Stomach (tissue), 4 donors: ENCODE results near the gene TPD52L1.

ENCODE experiments used
- EP300 ChIP-seq: sonication (generic); formaldehyde crosslinking; IDR thresholded peaks from one replicate; pipeline ENCODE4 v1.6.1; 2017; ENCODE audit warnings: antibody characterized with exemption
- POLR2A ChIP-seq, 4 donors: fragments of 450-650 bp; IDR thresholded peaks; one replicate each; pipeline ENCODE4 v1.6.1; 2016; ENCODE audit warnings: antibody characterized with exemption in 4 of 4, control low read depth in 2 of 4, mild to moderate bottlenecking in 1 of 4, moderate library complexity in 1 of 4
- POLR2AphosphoS5 ChIP-seq, 3 donors: sonication (generic); formaldehyde crosslinking; IDR thresholded peaks; one replicate each; pipeline ENCODE4 v1.6.1; 2016; ENCODE audit warnings: antibody characterized with exemption in 3 of 3
- TF ChIP-seq, protein P1 (sequence below), 7 experiments: fragments of 450-650 bp in 4 of 7; fragments of 200-600 bp in 3 of 7; sonication (generic) in 3 of 7; IDR thresholded peaks; one replicate each; pipeline ENCODE4 v1.5.1; 2016 to 2019; ENCODE audit warnings: antibody characterized with exemption in 7 of 7, control low read depth in 2 of 7, mild to moderate bottlenecking in 1 of 7

DNA sequence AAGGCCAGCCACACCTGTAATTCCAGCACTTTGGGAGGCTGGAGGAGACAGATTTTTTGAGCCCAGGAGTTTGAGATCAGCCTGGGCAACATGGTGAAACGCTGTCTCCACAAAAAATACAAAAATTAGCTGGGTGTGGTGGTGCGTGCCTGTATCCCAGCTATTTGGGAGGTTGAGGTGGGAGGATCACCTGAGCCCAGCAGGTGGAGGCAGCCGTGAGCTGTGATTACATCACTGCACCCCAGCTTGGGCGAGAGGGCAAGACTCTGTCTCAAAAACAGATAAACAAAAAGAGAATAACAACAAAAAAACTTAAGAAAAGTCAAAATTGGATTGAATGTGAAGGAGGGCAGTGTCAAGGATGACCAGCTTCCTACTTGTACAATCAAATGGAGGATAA, 2.9 kb downstream of the TPD52L1 start:
- TF ChIP-seq, protein P1, sequence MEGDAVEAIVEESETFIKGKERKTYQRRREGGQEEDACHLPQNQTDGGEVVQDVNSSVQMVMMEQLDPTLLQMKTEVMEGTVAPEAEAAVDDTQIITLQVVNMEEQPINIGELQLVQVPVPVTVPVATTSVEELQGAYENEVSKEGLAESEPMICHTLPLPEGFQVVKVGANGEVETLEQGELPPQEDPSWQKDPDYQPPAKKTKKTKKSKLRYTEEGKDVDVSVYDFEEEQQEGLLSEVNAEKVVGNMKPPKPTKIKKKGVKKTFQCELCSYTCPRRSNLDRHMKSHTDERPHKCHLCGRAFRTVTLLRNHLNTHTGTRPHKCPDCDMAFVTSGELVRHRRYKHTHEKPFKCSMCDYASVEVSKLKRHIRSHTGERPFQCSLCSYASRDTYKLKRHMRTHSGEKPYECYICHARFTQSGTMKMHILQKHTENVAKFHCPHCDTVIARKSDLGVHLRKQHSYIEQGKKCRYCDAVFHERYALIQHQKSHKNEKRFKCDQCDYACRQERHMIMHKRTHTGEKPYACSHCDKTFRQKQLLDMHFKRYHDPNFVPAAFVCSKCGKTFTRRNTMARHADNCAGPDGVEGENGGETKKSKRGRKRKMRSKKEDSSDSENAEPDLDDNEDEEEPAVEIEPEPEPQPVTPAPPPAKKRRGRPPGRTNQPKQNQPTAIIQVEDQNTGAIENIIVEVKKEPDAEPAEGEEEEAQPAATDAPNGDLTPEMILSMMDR (IDR thresholded peaks at IDR 0.05): no peak
- TF ChIP-seq EP300: no peak
- TF ChIP-seq POLR2A (IDR thresholded peaks at IDR 0.05): no peak
- no peak for TF ChIP-seq POLR2AphosphoS5 (IDR thresholded peaks at IDR 0.05)
